ENCODE measurements around the gene CANT1.
"Not testable (repeated sequence)": the region's sequence is repeated elsewhere in the genome, so short reads cannot be mapped to it uniquely, and the experiment has no call there.

CANT1 gene

GRCh38 chr17:78956254-78956653, 53.3 kb downstream of the CANT1 start:
- no peak for DNase-seq

- no peak for DNase-seq
Measured at GRCh38 chr17:78954684-78955083, 54.9 kb downstream of the CANT1 start.

GRCh38 chr17:78953356-78954350, 55.9 kb downstream of the CANT1 start:
- DNase-seq, result no peak

GRCh38 chr17:78952706-78953105, 56.9 kb downstream of the CANT1 start:
- no peak for DNase-seq

- no peak for DNase-seq
Measured at GRCh38 chr17:78951967-78952551, 57.5 kb downstream of the CANT1 start.

GRCh38 chr17:78950870-78951269, 58.7 kb downstream of the CANT1 start:
- no peak for DNase-seq

- no peak for DNase-seq
Measured at GRCh38 chr17:78947235-78948149, 62.1 kb downstream of the CANT1 start.

GRCh38 chr17:78946631-78947030, 62.9 kb downstream of the CANT1 start:
- no peak for DNase-seq

GRCh38 chr17:78946131-78946530, 63.4 kb downstream of the CANT1 start:
- DNase-seq, result no peak

GRCh38 chr17:78945455-78945854, 64.1 kb downstream of the CANT1 start:
- not testable (repeated sequence) for DNase-seq

- no peak for DNase-seq
Measured at GRCh38 chr17:78944956-78945355, 64.6 kb downstream of the CANT1 start.

- DNase-seq, result no peak
Measured at GRCh38 chr17:78944026-78944425, 65.5 kb downstream of the CANT1 start.
